IMR-90 (cell line): ENCODE results near the gene UNKL. TPM values are rescaled to one million over a fixed set of nuclear protein-coding genes. Genes with fewer than 3 reads are reported as not detected.

ENCODE experiments used
- ATAC-seq: fragments of 200-7000 bp; cut with Tn5 transposase; 2 replicates; pipeline ENCODE4 v1.9.1; 2020; ENCODE audit warnings: low read depth, mild to moderate bottlenecking, moderate library complexity
- BruUV-seq: library from RNA; stranded (reverse); fragments of 400-500 nt; replicated peaks from 2 replicates; lab custom pipeline; 2021; lab: Mats Ljungman, UMichigan
- CTCF ChIA-PET: fragments of 300-600 bp; formaldehyde crosslinking; extraction: SDS; loops from one replicate; lab custom pipeline; 2021; ENCODE audit warnings: antibody characterized with exemption; lab: Yijun Ruan, JAX
- POLR2A ChIA-PET: fragments of 300-600 bp; sonication (Branson Sonifier 250); formaldehyde crosslinking; loops from one replicate; lab custom pipeline; 2022; ENCODE audit warnings: antibody characterized with exemption; ENCODE audit not compliant: unreplicated experiment; lab: Charles Lee
- DNase-seq: peaks from one replicate; pipeline ENCODE4 v3.0.0; 2013
- H2AFZ ChIP-seq: replicated peaks from 2 replicates; pipeline ENCODE3; 2013; ENCODE audit warnings: low read length, mild to moderate bottlenecking; ENCODE audit not compliant: poor library complexity
- H2AK5ac ChIP-seq: 2 replicates; pipeline ENCODE4 v1.6.1; 2013; ENCODE audit warnings: low read depth, low read length, inconsistent platforms
- H2AK9ac ChIP-seq: replicated peaks from 2 replicates; pipeline ENCODE3; 2013; ENCODE audit warnings: mild to moderate bottlenecking, low read depth, low read length, moderate library complexity; ENCODE audit not compliant: poor library complexity
- H2BK120ac ChIP-seq: 2 replicates; pipeline ENCODE4 v1.6.1; 2013; ENCODE audit warnings: low read depth, low read length, inconsistent platforms
- H2BK15ac ChIP-seq: 3 replicates; pipeline ENCODE4 v1.6.1; 2013; ENCODE audit warnings: low read depth, low read length, inconsistent platforms
- H2BK20ac ChIP-seq: 2 replicates; pipeline ENCODE4 v1.6.1; 2013; ENCODE audit warnings: low read depth, mild to moderate bottlenecking, inconsistent platforms, low read length, moderate library complexity
- H2BK5ac ChIP-seq: 2 replicates; pipeline ENCODE4 v1.6.1; 2013; ENCODE audit warnings: mild to moderate bottlenecking, low read depth, low read length, inconsistent platforms; ENCODE audit not compliant: poor library complexity, severe bottlenecking
- H3K14ac ChIP-seq: replicated peaks from 2 replicates; pipeline ENCODE4 v1.6.1; 2013; ENCODE audit warnings: low read depth, low read length, inconsistent platforms
- H3K18ac ChIP-seq: 2 replicates; pipeline ENCODE4 v1.6.1; 2013; ENCODE audit warnings: low read depth, low read length, control low read depth
- H3K23ac ChIP-seq: 2 replicates; pipeline ENCODE4 v1.6.1; 2013; ENCODE audit warnings: low read depth, low read length, inconsistent platforms
- H3K27ac ChIP-seq: 2 replicates; pipeline ENCODE4 v1.5.1; 2013; ENCODE audit warnings: mild to moderate bottlenecking, control low read depth, low read length; ENCODE audit not compliant: insufficient read depth
- H3K27me3 ChIP-seq: 2 replicates; pipeline ENCODE4 v1.6.1; 2013; ENCODE audit warnings: low read length; ENCODE audit not compliant: control insufficient read depth, insufficient read depth
- H3K36me3 ChIP-seq: 2 replicates; pipeline ENCODE4 v1.6.1; 2013; ENCODE audit warnings: low read length, mixed read lengths; ENCODE audit not compliant: control insufficient read depth, insufficient read depth
- H3K4ac ChIP-seq: 2 replicates; pipeline ENCODE4 v1.6.1; 2013; ENCODE audit warnings: low read depth, low read length, inconsistent platforms
- H3K4me1 ChIP-seq: 2 replicates; pipeline ENCODE4 v1.6.1; 2013; ENCODE audit warnings: low read length, mixed read lengths; ENCODE audit not compliant: control insufficient read depth, insufficient read depth
- H3K4me2 ChIP-seq: 2 replicates; pipeline ENCODE4 v1.6.1; 2013; ENCODE audit warnings: low read depth, mild to moderate bottlenecking, control low read depth, low read length, moderate library complexity
- H3K4me3 ChIP-seq: 2 replicates; pipeline ENCODE4 v1.5.1; 2013; ENCODE audit warnings: low read depth, mild to moderate bottlenecking, control low read depth, low read length, moderate library complexity; ENCODE audit not compliant: insufficient read depth
- H3K56ac ChIP-seq: 2 replicates; pipeline ENCODE4 v1.6.1; 2013; ENCODE audit warnings: low read length, inconsistent platforms; ENCODE audit not compliant: insufficient read depth; ENCODE audit errors: extremely low read depth
- H3K79me1 ChIP-seq, 2 experiments: 2 replicates each; pipeline ENCODE4 v1.6.1; 2013; ENCODE audit warnings: low read length in 2 of 2, inconsistent platforms in 1 of 2, low read depth in 1 of 2
- H3K9ac ChIP-seq: 2 replicates; pipeline ENCODE4 v1.6.1; 2013; ENCODE audit warnings: low read depth, low read length, control low read depth
- H3K9me1 ChIP-seq: 2 replicates; pipeline ENCODE4 v1.6.1; 2013; ENCODE audit warnings: low read length, inconsistent platforms; ENCODE audit not compliant: insufficient read depth
- H3K9me3 ChIP-seq: 2 replicates; pipeline ENCODE4 v1.6.1; 2013; ENCODE audit warnings: low read length; ENCODE audit not compliant: control insufficient read depth, insufficient read depth
- H4K20me1 ChIP-seq: 2 replicates; pipeline ENCODE4 v1.6.1; 2013; ENCODE audit warnings: low read length, inconsistent platforms; ENCODE audit not compliant: insufficient read depth
- H4K5ac ChIP-seq: 2 replicates; pipeline ENCODE4 v1.6.1; 2013; ENCODE audit warnings: mild to moderate bottlenecking, low read depth, low read length, control low read depth
- H4K8ac ChIP-seq, 2 experiments: 2 replicates each; pipeline ENCODE4 v1.6.1; 2013; ENCODE audit warnings: low read depth in 2 of 2, low read length in 2 of 2, control low read depth in 1 of 2, inconsistent platforms in 1 of 2
- H4K91ac ChIP-seq: 2 replicates; pipeline ENCODE4 v1.6.1; 2013; ENCODE audit warnings: low read depth, low read length, inconsistent platforms; ENCODE audit not compliant: insufficient read depth
- CEBPB ChIP-seq: IDR thresholded peaks from 2 replicates; pipeline ENCODE4 v1.6.1; 2012; ENCODE audit warnings: low read depth, low read length, improper control_type of control experiment
- MAFK ChIP-seq: IDR thresholded peaks from 2 replicates; pipeline ENCODE4 v1.6.1; 2012; ENCODE audit warnings: low read depth, low read length, improper control_type of control experiment
- MXI1 ChIP-seq: IDR thresholded peaks from 2 replicates; pipeline ENCODE4 v1.6.1; 2012; ENCODE audit warnings: low read depth, mild to moderate bottlenecking, low read length, moderate library complexity, borderline replicate concordance
- POLR2A ChIP-seq: IDR thresholded peaks from 2 replicates; pipeline ENCODE4 v1.6.1; 2012; ENCODE audit warnings: mild to moderate bottlenecking, low read depth, low read length
- RFX5 ChIP-seq: IDR thresholded peaks from 2 replicates; pipeline ENCODE4 v1.8.0; 2012; ENCODE audit warnings: low read depth, mild to moderate bottlenecking, low read length, moderate library complexity
- WGBS, 2 experiments: methylation state at CpG; one replicate each; pipeline versions ENCODE4 v1.1.5 to v1.1.7; 2013; ENCODE audit warnings: missing lambda C conversion rate in 2 of 2; ENCODE audit not compliant: insufficient read length in 1 of 2; ENCODE audit errors: extremely low coverage in 2 of 2; 5-methylcytosine and 5-hydroxymethylcytosine counted together
- dilution Hi-C: fragments of 300-500 bp; cut with HindIII; formaldehyde crosslinking; loops from one replicate; pipeline ENCODE4 v1.14.3; 2018; ENCODE audit warnings: low sequenced_read_pairs; ENCODE audit not compliant: unreplicated experiment
- in situ Hi-C: fragments of 300-500 bp; cut with MboI; formaldehyde crosslinking; loops from 3 replicates; pipeline ENCODE4 v1.14.3; 2019; ENCODE audit warnings: low sequenced_read_pairs, inconsistent platforms, mixed read lengths
- intact Hi-C: fragments of 100-400 bp; cut with micrococcal nuclease; formaldehyde crosslinking; loops from 2 replicates; pipeline ENCODE4 v1.10.0; 2022
- polyA plus RNA-seq, 3 experiments: library from polyadenylated mRNA; depleted of rRNA; stranded (reverse); fragments of >200 nt; gene quantifications; 2 replicates each; pipeline ENCODE4 v1.2.3, GENCODE V29; 2012; ENCODE audit warnings: low replicate concordance in 1 of 3
- total RNA-seq: library from RNA; depleted of rRNA; stranded (reverse); fragments of >200 nt; gene quantifications from 2 replicates; pipeline ENCODE4 v1.2.3, GENCODE V29; 2012

Gene UNKL
- total and polyA plus RNA-seq, 2 of the 4 experiments (the other 2 are of a cell fraction): 4.1 to 13.3 TPM

DNA sequence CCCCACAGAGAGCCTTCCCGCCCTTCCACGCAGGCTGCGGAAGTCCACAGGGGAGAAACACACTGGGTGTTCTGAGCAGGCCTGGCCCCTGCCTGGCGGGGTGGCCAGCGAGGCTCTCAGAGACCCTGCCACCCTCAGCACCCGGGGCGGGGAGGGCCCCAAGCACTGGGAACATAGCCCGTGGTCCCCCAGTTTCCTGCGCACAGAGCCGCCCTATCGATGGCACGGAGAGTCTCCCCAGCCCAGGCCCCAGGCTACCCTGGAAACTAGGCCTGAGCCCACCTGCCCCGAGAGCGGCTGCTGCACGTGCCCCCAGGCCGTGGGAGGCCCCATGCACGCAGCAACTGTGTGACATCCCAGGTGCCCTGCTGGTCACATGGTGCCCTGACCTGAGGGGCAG, 40.1 kb upstream of the UNKL start:
- no peak overlapping the region for H2BK5ac ChIP-seq
- H3K9me3 ChIP-seq: no peaks in the 10 kb centered on the region
- H3K14ac ChIP-seq: no peak overlapping the region
- no peak overlapping the region for H3K4me2 ChIP-seq
- BruUV-seq: no TSS peak
- 92% methylated on average over 11 of the region's 17 CpGs; no CpG with 5 or more reads in 1 of the 2 experiments for WGBS, 2 experiments
- TF ChIP-seq MXI1 (no peak), CEBPB (no peak), RFX5 (no peak), MAFK (no peak), POLR2A (no peak)
- H3K27ac ChIP-seq: no peak overlapping the region
- no peak overlapping the region for H3K23ac ChIP-seq
- no peak overlapping the region for H4K8ac ChIP-seq
- H3K4me3 ChIP-seq: no peak overlapping the region
- POLR2A ChIA-PET: no interaction called here
- H3K27me3 ChIP-seq: no peaks in the 10 kb centered on the region
- H3K18ac ChIP-seq: no peak overlapping the region
- intact Hi-C loops (no loop called here), dilution Hi-C loops (no loop called here), in situ Hi-C loops (no loop called here)
- H3K4ac ChIP-seq: no peak overlapping the region
- ATAC-seq (no peak), DNase-seq (no peak)
- CTCF ChIA-PET: no interaction called here
- H3K79me1 ChIP-seq: peaks cover 0 to 4% of the 10 kb centered on the region in 2 experiments; a peak in 1 of 4 replicates
- no peak overlapping the region for H2BK15ac ChIP-seq
- H2AK9ac ChIP-seq: no peak overlapping the region
- no peak overlapping the region for H4K91ac ChIP-seq
- H3K36me3 ChIP-seq: peaks cover 51% of the 10 kb centered on the region
- H4K5ac ChIP-seq: no peak overlapping the region
- no peaks in the 10 kb centered on the region for H4K20me1 ChIP-seq
- H2BK20ac ChIP-seq: no peak overlapping the region
- no peak overlapping the region for H3K56ac ChIP-seq
- no peak overlapping the region for H3K9ac ChIP-seq
- H2AFZ ChIP-seq: no peak overlapping the region
- H3K4me1 ChIP-seq: no peaks in the 10 kb centered on the region
- H2BK120ac ChIP-seq: no peak overlapping the region
- H2AK5ac ChIP-seq: no peak overlapping the region
- H3K9me1 ChIP-seq: no peaks in the 10 kb centered on the region
